Type B pancreatic cell (in vitro differentiated cells): ENCODE measurements around the gene RAB35. TPM values are rescaled to one million over a fixed set of nuclear protein-coding genes. Genes with fewer than 3 reads are reported as not detected.

ENCODE experiments used
- DNase-seq: peaks from one replicate; pipeline ENCODE4 v3.0.0; 2021; ENCODE audit warnings: mixed read lengths; ENCODE audit not compliant: unreplicated experiment; ENCODE audit errors: extremely low spot score
- H3K27ac Mint-ChIP-seq: 2 replicates; pipeline ENCODE4 v1.8.0; 2021; ENCODE audit warnings: mild to moderate bottlenecking, mixed read lengths
- H3K27me3 Mint-ChIP-seq: 2 replicates; pipeline ENCODE4 v1.8.0; 2021; ENCODE audit warnings: mixed read lengths
- H3K36me3 Mint-ChIP-seq: 2 replicates; pipeline ENCODE4 v1.8.0; 2021; ENCODE audit warnings: mixed read lengths
- H3K4me1 Mint-ChIP-seq: one replicate; pipeline ENCODE4 v1.8.0; 2021; ENCODE audit warnings: mixed read lengths; ENCODE audit not compliant: unreplicated experiment
- H3K4me3 Mint-ChIP-seq: 2 replicates; pipeline ENCODE4 v1.8.0; 2021; ENCODE audit warnings: mild to moderate bottlenecking, mixed read lengths
- H3K9me3 Mint-ChIP-seq: 2 replicates; pipeline ENCODE4 v1.8.0; 2021; ENCODE audit warnings: mixed read lengths
- CTCF ChIP-seq: fragments of 200-600 bp; sonication (generic); conservative IDR thresholded peaks from 2 replicates; pipeline ENCODE4 v1.5.0; 2021; ENCODE audit warnings: antibody characterized with exemption, mild to moderate bottlenecking
- total RNA-seq: library from RNA; stranded (reverse); gene quantifications from 2 replicates; pipeline ENCODE4 v1.2.1, GENCODE V29; 2021; ENCODE audit warnings: low replicate concordance

Gene RAB35
- total RNA-seq, 1 donor from 2014 or later: 42.3 TPM

GRCh38 chr12:120102189-120103043 is 14.1 kb downstream of the RAB35 start:
- TF ChIP-seq CTCF: no peak
- Mint-ChIP-seq H3K4me1 (peaks cover 17% of the 10 kb centered on the region), H3K27ac (peak overlapping the region; percentile 63), H3K9me3 (no peaks in the 10 kb centered on the region), H3K36me3 (peaks cover 12% of the 10 kb centered on the region), H3K27me3 (no peaks in the 10 kb centered on the region), H3K4me3 (no peak overlapping the region)
- DNase-seq: no peak

DNA sequence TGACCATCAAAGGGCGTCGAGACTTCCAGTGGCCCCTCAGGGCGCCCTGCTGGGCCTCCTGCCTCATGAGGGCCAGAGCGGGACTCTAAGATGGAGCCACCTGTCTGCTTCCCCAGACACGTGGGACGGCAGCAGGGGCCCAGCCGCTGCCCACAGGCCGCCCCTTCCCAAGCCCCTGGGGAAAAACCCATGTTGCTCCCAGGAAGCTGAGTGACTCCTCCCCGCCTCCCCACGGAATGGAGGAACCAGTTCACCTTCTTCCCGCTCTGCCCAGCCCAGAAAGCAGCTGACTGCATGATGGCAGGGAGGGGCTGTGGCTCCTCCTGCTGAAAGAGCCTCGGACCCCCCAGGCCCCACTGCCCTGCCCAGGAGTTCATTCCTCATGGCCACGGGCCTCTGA is 14.9 kb downstream of the RAB35 start:
- peaks cover 12% of the 10 kb centered on the region for H3K36me3 Mint-ChIP-seq

DNA sequence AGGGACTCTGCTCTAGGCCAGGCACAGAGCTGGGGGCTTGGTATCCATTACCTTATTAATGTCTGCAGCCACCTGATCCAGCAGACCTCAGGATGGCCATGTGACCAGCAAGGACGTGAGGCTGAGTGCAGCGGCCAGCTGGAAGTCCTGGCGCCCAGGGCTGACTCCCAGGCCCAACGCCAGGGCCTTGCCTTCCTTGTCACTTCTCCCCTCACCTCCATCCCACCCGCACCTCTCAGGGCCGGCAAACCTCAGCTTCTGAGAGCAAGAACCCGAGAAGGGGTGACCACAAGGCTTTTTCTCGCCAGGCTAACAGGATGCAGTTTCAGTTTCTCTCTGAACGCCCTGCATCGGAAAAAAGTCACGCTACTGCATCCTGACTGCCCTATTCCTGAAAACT is 15.4 kb downstream of the RAB35 start:
- no peak overlapping the region for H3K4me3 Mint-ChIP-seq
- no peak for TF ChIP-seq CTCF

More for the DNA sequence above, 14.9 kb downstream of the RAB35 start:
- H3K4me3 Mint-ChIP-seq: no peak overlapping the region
- no peaks in the 10 kb centered on the region for H3K27me3 Mint-ChIP-seq
- peaks cover 17% of the 10 kb centered on the region for H3K4me1 Mint-ChIP-seq
- H3K9me3 Mint-ChIP-seq: no peaks in the 10 kb centered on the region
- no peak for TF ChIP-seq CTCF
- no peak for DNase-seq
- H3K27ac Mint-ChIP-seq: peak overlapping the region; percentile 82

GRCh38 chr12:120100630-120101029 is 15.9 kb downstream of the RAB35 start:
- H3K27me3 Mint-ChIP-seq: no peaks in the 10 kb centered on the region
- peaks cover 6% of the 10 kb centered on the region for H3K36me3 Mint-ChIP-seq
- H3K9me3 Mint-ChIP-seq: no peaks in the 10 kb centered on the region
- DNase-seq: no peak
- no peak for TF ChIP-seq CTCF
- no peak overlapping the region for H3K4me3 Mint-ChIP-seq
- H3K27ac Mint-ChIP-seq: no peak overlapping the region
- H3K4me1 Mint-ChIP-seq: peaks cover 17% of the 10 kb centered on the region

More for the DNA sequence above, 15.4 kb downstream of the RAB35 start:
- no peaks in the 10 kb centered on the region for H3K9me3 Mint-ChIP-seq
- no peak for DNase-seq
- H3K27ac Mint-ChIP-seq: peak overlapping the region; percentile 82
- peaks cover 10% of the 10 kb centered on the region for H3K36me3 Mint-ChIP-seq
- H3K4me1 Mint-ChIP-seq: peaks cover 17% of the 10 kb centered on the region
- no peaks in the 10 kb centered on the region for H3K27me3 Mint-ChIP-seq

GRCh38 chr12:120099738-120100137 is 16.8 kb downstream of the RAB35 start:
- Mint-ChIP-seq H3K4me1 (peaks cover 10% of the 10 kb centered on the region), H3K27ac (peak overlapping the region; percentile 51), H3K36me3 (peaks cover under 1% of the 10 kb centered on the region), H3K9me3 (no peaks in the 10 kb centered on the region), H3K27me3 (no peaks in the 10 kb centered on the region), H3K4me3 (no peak overlapping the region)
- DNase-seq: no peak
- TF ChIP-seq CTCF: no peak
